Karpas-422 (cell line): ENCODE measurements around the gene C2CD5. TPM values are rescaled to one million over a fixed set of nuclear protein-coding genes. Genes with fewer than 3 reads are reported as not detected.
"Not testable (repeated sequence)": the region's sequence is repeated elsewhere in the genome, so short reads cannot be mapped to it uniquely, and the experiment has no call there.

Experiments used
- DNase-seq: peaks from one replicate; pipeline ENCODE4 v3.0.0-alpha.2; 2015
- H2AFZ ChIP-seq: fragments of 200-600 bp; sonication (generic); 2 replicates; pipeline ENCODE4 v1.6.1; 2014; ENCODE audit warnings: antibody characterized with exemption, low read length, mixed read lengths
- H3K27ac ChIP-seq: fragments of 200-600 bp; sonication (generic); 2 replicates; pipeline ENCODE4 v1.5.1; 2014; ENCODE audit warnings: mild to moderate bottlenecking, low read length, moderate library complexity
- H3K27me3 ChIP-seq: fragments of 200-600 bp; sonication (generic); 2 replicates; pipeline ENCODE4 v1.6.1; 2014; ENCODE audit warnings: low read length, mixed read lengths
- H3K36me3 ChIP-seq: fragments of 200-600 bp; sonication (generic); 2 replicates; pipeline ENCODE4 v1.6.1; 2014; ENCODE audit warnings: low read length, mixed read lengths; ENCODE audit not compliant: insufficient read depth
- H3K4me1 ChIP-seq: fragments of 200-600 bp; sonication (generic); 2 replicates; pipeline ENCODE4 v1.6.1; 2014; ENCODE audit warnings: mild to moderate bottlenecking, low read length, mixed read lengths
- H3K4me2 ChIP-seq: fragments of 200-600 bp; sonication (generic); 2 replicates; pipeline ENCODE4 v1.6.1; 2014; ENCODE audit warnings: low read length, low read depth, mild to moderate bottlenecking; ENCODE audit not compliant: poor library complexity, severe bottlenecking
- H3K4me3 ChIP-seq: fragments of 200-600 bp; sonication (generic); 2 replicates; pipeline ENCODE4 v1.5.1; 2014; ENCODE audit warnings: mild to moderate bottlenecking, antibody characterized with exemption, low read length, mixed read lengths
- H3K79me2 ChIP-seq: fragments of 200-600 bp; sonication (generic); 2 replicates; pipeline ENCODE4 v1.6.1; 2014; ENCODE audit warnings: mild to moderate bottlenecking, low read length, mixed read lengths
- H3K9ac ChIP-seq: fragments of 200-600 bp; sonication (generic); 2 replicates; pipeline ENCODE4 v1.6.0; 2014; ENCODE audit warnings: low read length
- H3K9me2 ChIP-seq: fragments of 200-600 bp; sonication (generic), shearing (Covaris generic); replicated peaks from 2 replicates; pipeline ENCODE4 v1.6.0; 2014; ENCODE audit warnings: mild to moderate bottlenecking, low read length, moderate library complexity; ENCODE audit not compliant: insufficient read depth
- H3K9me3 ChIP-seq: fragments of 300-700, 200-600 bp; sonication (generic); 2 replicates; pipeline ENCODE4 v1.6.1; 2014; ENCODE audit warnings: low read length, mixed read lengths
- H4K20me1 ChIP-seq: fragments of 200-600 bp; sonication (generic); 2 replicates; pipeline ENCODE4 v1.6.1; 2014; ENCODE audit warnings: mild to moderate bottlenecking, antibody characterized with exemption, low read length, low read depth; ENCODE audit not compliant: insufficient read depth
- total RNA-seq: library from RNA; depleted of rRNA; stranded (reverse); fragments of >200 nt; shearing (Covaris generic); gene quantifications from 2 replicates; pipeline ENCODE4 v1.2.3, GENCODE V29; 2014; ENCODE audit warnings: low replicate concordance

The C2CD5 gene
- total RNA-seq, 1 experiment from 2014 or later: 71.8 TPM

DNA sequence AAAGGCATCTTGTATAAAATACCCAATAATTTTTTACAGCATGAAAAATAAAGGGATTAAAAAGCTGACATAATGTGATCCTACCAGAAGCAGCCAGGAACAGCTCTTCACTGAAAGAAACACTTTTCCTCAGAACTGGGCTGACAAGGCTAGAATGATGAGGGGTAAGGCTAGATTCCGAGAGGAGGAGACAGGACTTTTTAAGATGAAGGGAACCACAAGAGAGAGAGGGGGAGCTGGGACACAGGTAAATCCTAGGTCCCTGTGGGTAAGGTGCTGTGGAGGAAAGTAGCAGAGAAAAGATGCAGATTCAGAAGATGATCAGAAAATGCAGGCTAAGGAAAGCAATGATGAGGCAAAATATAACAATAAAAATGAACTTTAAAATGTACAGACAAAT lies 29.5 kb downstream of the C2CD5 start:
- Histone ChIP-seq H3K4me3 (no peak overlapping the region), H3K9me2 (no peaks in the 10 kb centered on the region), H3K4me2 (no peak overlapping the region), H2AFZ (no peak overlapping the region), H3K79me2 (peaks cover 24% of the 10 kb centered on the region), H4K20me1 (no peaks in the 10 kb centered on the region), H3K9ac (no peak overlapping the region), H3K4me1 (no peaks in the 10 kb centered on the region; the same call in 1 of the 2 replicates), H3K27me3 (no peaks in the 10 kb centered on the region), H3K9me3 (no peaks in the 10 kb centered on the region), H3K27ac (no peak overlapping the region), H3K36me3 (peaks cover 32% of the 10 kb centered on the region; the same call in 1 of the 2 replicates)
- no peak for DNase-seq

- Histone ChIP-seq H3K4me1 (no peaks in the 10 kb centered on the region), H3K4me2 (no peak overlapping the region), H3K4me3 (no peak overlapping the region), H3K9ac (no peak overlapping the region), H2AFZ (no peak overlapping the region), H3K27me3 (no peaks in the 10 kb centered on the region), H4K20me1 (no peaks in the 10 kb centered on the region), H3K27ac (no peak overlapping the region), H3K79me2 (peaks cover 23% of the 10 kb centered on the region), H3K36me3 (peaks cover 27% of the 10 kb centered on the region), H3K9me2 (no peaks in the 10 kb centered on the region), H3K9me3 (no peaks in the 10 kb centered on the region)
- DNase-seq: no peak
Observed at GRCh38 chr12:22505826-22506225, 38.5 kb downstream of the C2CD5 start.

- no peaks in the 10 kb centered on the region for H3K9me3 ChIP-seq
- H3K36me3 ChIP-seq: peaks cover 18% of the 10 kb centered on the region; the same call in 1 of the 2 replicates
- H3K4me1 ChIP-seq: no peaks in the 10 kb centered on the region
- peaks cover 34% of the 10 kb centered on the region for H3K79me2 ChIP-seq
- H3K27ac ChIP-seq: no peak overlapping the region
- no peak for DNase-seq
- no peak overlapping the region for H2AFZ ChIP-seq
- no peaks in the 10 kb centered on the region for H3K9me2 ChIP-seq
- H3K9ac ChIP-seq: no peak overlapping the region
- H3K27me3 ChIP-seq: no peaks in the 10 kb centered on the region
- H3K4me3 ChIP-seq: no peak overlapping the region
- no peak overlapping the region for H3K4me2 ChIP-seq
- H4K20me1 ChIP-seq: no peaks in the 10 kb centered on the region
Observed at GRCh38 chr12:22500100-22500499, 44.2 kb downstream of the C2CD5 start.

- H4K20me1 ChIP-seq: no peaks in the 10 kb centered on the region
- H3K4me1 ChIP-seq: peaks cover under 1% of the 10 kb centered on the region
- DNase-seq: no peak
Observed at GRCh38 chr12:22499445-22499844, 44.9 kb downstream of the C2CD5 start.

DNA sequence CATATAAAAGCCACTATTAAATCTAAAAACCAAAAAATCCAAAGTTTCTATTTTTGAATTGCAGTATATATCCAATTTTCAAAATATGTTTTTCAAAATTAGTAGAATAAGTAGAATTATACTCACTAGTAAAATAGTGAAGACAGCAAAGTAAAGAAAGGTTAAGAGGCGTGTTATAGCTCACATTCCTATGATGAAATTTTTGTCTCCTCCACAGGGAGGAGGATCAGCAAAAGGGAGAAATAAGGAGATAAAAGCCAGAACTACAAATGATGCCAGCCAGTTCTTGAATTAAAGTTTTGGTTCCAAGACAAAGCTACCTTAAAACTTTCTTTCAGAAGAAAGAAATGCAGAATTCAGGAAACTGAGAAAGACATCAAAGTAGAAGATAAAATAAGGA lies 50.0 kb downstream of the C2CD5 start:
- DNase-seq: no peak
- H3K79me2 ChIP-seq: peaks cover 18% of the 10 kb centered on the region
- H4K20me1 ChIP-seq: no peaks in the 10 kb centered on the region
- H3K9me3 ChIP-seq: no peaks in the 10 kb centered on the region
- 0 out of 2 replicates have a peak overlapping the region, but pooled peaks have one; percentile 31 for H3K27ac ChIP-seq
- H3K27me3 ChIP-seq: no peaks in the 10 kb centered on the region
- no peak overlapping the region for H3K9ac ChIP-seq
- H3K36me3 ChIP-seq: peaks cover 18% of the 10 kb centered on the region; the same call in 1 of the 2 replicates
- no peak overlapping the region for H3K4me3 ChIP-seq
- no peak overlapping the region for H3K4me2 ChIP-seq
- H3K9me2 ChIP-seq: no peaks in the 10 kb centered on the region
- peaks cover 23% of the 10 kb centered on the region for H3K4me1 ChIP-seq
- no peak overlapping the region for H2AFZ ChIP-seq

More at GRCh38 chr12:22499445-22499844, 44.9 kb downstream of the C2CD5 start:
- no peak overlapping the region for H3K4me3 ChIP-seq
- no peak overlapping the region for H2AFZ ChIP-seq
- H3K27me3 ChIP-seq: no peaks in the 10 kb centered on the region
- H3K36me3 ChIP-seq: peaks cover 14% of the 10 kb centered on the region; the same call in 1 of the 2 replicates
- no peaks in the 10 kb centered on the region for H3K9me2 ChIP-seq
- no peak overlapping the region for H3K9ac ChIP-seq
- H3K9me3 ChIP-seq: no peaks in the 10 kb centered on the region
- H3K27ac ChIP-seq: no peak overlapping the region
- peaks cover 30% of the 10 kb centered on the region for H3K79me2 ChIP-seq
- H3K4me2 ChIP-seq: no peak overlapping the region

GRCh38 chr12:22491034-22491433 lies 53.3 kb downstream of the C2CD5 start:
- Histone ChIP-seq H3K27me3 (no peaks in the 10 kb centered on the region), H3K36me3 (peaks cover 27% of the 10 kb centered on the region), H3K4me1 (peaks cover 23% of the 10 kb centered on the region), H3K79me2 (peaks cover 3% of the 10 kb centered on the region; the same call in 1 of the 2 replicates), H3K9ac (no peak overlapping the region), H3K9me2 (no peaks in the 10 kb centered on the region), H3K27ac (peak overlapping the region; percentile 69), H2AFZ (no peak overlapping the region), H3K4me3 (no peak overlapping the region), H4K20me1 (no peaks in the 10 kb centered on the region), H3K9me3 (no peaks in the 10 kb centered on the region), H3K4me2 (peak overlapping the region; percentile 14)
- peak; percentile 54 for DNase-seq

DNA sequence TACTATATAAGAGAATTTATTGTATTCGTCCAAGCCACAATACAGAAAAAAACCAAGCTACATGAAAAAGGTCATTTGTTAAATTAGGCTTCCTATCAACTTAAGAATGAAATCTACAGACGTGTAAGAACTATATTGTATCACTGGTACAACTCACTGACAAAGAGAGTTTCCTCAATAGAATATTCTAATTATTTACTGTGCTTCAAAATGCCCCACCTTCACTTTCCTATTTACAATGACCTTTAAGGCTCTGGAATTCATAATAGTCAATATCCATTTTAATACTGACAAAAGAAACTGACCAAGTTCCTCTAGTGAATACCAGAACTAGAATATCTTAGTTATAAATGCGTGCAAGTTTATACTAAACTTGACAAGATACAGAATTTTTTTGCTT lies 55.9 kb downstream of the C2CD5 start:
- no peak overlapping the region for H2AFZ ChIP-seq
- no peak overlapping the region for H3K27ac ChIP-seq
- peaks cover 36% of the 10 kb centered on the region for H3K36me3 ChIP-seq
- no peaks in the 10 kb centered on the region for H3K9me3 ChIP-seq
- peaks cover 14% of the 10 kb centered on the region for H3K4me1 ChIP-seq
- H3K9me2 ChIP-seq: no peaks in the 10 kb centered on the region
- 0 out of 2 replicates have a peak, but pooled peaks cover 3% of the 10 kb centered on the region for H3K79me2 ChIP-seq
- no peak overlapping the region for H3K4me3 ChIP-seq
- H3K9ac ChIP-seq: no peak overlapping the region
- DNase-seq: no peak
- no peaks in the 10 kb centered on the region for H4K20me1 ChIP-seq
- no peak overlapping the region for H3K4me2 ChIP-seq
- no peaks in the 10 kb centered on the region for H3K27me3 ChIP-seq

- not testable (repeated sequence) for H3K27me3 ChIP-seq, DNase-seq, H3K9me2 ChIP-seq, H3K27ac ChIP-seq, H3K9ac ChIP-seq, H3K4me2 ChIP-seq, H2AFZ ChIP-seq, H4K20me1 ChIP-seq, H3K79me2 ChIP-seq, H3K4me3 ChIP-seq, H3K9me3 ChIP-seq
- peaks cover 34% of the 10 kb centered on the region for H3K36me3 ChIP-seq
- H3K4me1 ChIP-seq: peaks cover 14% of the 10 kb centered on the region
Observed at GRCh38 chr12:22487683-22488082, 56.7 kb downstream of the C2CD5 start.
